ENCODE data around the gene INPP4A. TPM values are rescaled to one million over a fixed set of nuclear protein-coding genes. Genes with fewer than 3 reads are reported as not detected.

The INPP4A gene
- total RNA-seq, 2 experiments from 2014 or later: 33.1 to 34.8 TPM

DNA sequence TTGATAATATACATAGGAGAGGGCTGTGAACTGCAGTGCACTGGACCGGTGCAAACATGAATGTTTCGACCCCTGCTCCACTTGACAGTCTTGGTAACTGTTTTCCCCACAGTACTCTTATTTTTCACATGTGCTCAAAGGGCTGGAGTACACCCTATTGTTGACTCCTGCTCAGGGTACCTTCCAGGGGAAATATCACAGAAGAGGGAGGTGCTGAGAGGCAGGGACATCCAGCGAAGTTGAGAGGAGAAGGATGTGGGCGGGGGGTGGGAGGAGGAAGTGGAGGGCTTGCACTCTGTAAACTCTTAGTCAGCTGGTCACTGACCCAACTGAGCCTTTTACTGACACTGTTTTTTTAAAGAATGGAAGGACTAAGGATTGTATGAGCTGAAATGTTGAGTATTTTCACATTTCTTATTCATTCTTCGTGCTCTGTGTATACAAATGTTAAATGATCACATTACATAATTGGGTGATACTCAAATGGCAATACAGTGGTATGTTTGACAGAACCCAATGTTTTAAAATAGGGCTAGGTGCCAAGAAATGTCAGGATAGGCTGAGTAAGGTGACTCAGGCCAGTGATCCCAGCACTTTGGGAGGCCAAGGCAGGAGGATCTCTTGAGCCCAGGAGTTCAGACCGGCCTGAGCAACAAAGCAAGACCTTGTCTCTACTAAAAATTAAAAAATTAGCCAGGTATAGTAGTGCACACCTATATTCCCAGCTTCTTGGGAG is 10.0 kb downstream of the INPP4A start:
- H3K27ac Mint-ChIP-seq: peak overlapping the region; percentile 89
- peaks cover 98% of the 10 kb centered on the region for H3K4me1 Mint-ChIP-seq (ENCODE audit: low read depth)
- DNase-seq: peak; percentile 58
- peaks cover 2% of the 10 kb centered on the region for H3K9me3 Mint-ChIP-seq
- H3K4me3 Mint-ChIP-seq: peak overlapping the region; percentile 20
- no peaks in the 10 kb centered on the region for H3K27me3 Mint-ChIP-seq (ENCODE audit: low read depth)
- CTCF ChIA-PET: interaction anchor here (0.6 to 5.9 kb wide), 2 partner anchors 7 to 10 kb away, joined by 3 to 21 read pairs; no protein-coding TSS in a partner anchor
- intact Hi-C loops (cut with micrococcal nuclease): loop anchor here (1.0 to 10.0 kb wide), 6 partner anchors 8 to 792 kb away; partner anchors contain the start of genes ACTR1B, LIPT1 and TSGA10
- H3K36me3 Mint-ChIP-seq (ENCODE audit: low read depth): peaks cover 6% of the 10 kb centered on the region

DNA sequence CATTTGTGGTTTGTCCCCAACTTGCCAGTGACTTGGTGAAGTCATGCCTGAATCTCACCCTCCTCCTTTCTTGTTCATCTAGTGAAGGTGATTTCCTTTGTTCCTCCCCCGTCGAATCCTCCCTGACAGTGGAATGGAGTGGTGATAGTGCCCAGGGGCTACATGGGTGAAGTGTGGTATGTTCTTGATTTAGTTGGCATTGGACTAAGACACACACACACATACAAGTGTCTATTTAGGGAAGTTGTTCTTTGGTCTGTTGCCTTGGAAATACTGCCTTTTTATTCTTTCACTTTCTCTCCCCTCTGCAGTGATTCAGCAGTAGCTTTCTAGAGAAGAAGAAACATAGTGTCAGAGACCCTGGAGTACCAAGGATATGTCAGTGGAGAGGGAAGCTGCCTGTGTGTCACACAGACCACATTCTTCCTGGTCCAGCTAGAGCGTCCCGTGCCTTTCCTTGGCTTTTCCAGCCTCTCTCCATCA is 10.9 kb downstream of the INPP4A start:
- intact Hi-C loops (cut with micrococcal nuclease): loop anchor here (1.0 to 10.0 kb wide), 4 partner anchors 10 to 699 kb away; partner anchors contain the start of genes LIPT1 and TSGA10
- Mint-ChIP-seq H3K27me3 (ENCODE audit: low read depth) (no peaks in the 10 kb centered on the region), H3K27ac (peak overlapping the region; percentile 89), H3K4me3 (peak overlapping the region; percentile 59), H3K36me3 (ENCODE audit: low read depth) (peaks cover 6% of the 10 kb centered on the region), H3K9me3 (peaks cover 2% of the 10 kb centered on the region), H3K4me1 (ENCODE audit: low read depth) (peaks cover 98% of the 10 kb centered on the region)
- peak; percentile 66 for DNase-seq
- CTCF ChIA-PET: interaction anchor here (2.0 to 2.7 kb wide), 3 partner anchors 9 to 14 kb away, joined by 5 to 15 read pairs (median 10); no protein-coding TSS in a partner anchor

DNA sequence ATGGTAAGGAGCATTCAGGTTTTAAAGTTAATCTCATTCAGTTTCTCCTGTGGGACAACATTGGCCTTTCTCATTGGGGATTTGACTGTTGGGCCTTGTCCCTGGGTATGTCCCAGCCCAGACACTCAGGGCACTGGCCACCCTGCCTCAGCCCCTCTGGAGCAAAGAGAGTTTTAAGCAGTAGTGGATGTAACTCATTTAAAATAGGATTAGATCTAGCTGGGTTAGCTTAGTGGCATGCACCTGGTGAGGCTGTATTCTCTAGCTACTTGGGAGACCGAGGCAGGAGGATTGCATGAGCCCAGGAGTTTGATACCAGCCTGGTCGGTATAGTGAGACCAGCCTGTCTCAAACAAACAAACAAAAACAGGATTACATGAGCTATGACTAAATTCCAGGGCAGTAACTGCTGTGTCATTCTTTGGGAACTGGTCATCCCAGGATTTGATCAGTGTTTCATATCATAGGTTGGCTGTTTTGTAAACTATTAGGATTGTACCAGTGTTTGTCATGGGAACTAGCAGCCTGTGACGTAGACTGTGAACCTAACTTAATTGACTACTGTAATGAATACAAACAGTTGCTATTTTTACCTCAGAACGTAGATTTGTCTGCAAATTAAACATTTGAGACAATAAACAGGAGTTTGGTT is 12.5 kb downstream of the INPP4A start:
- Mint-ChIP-seq H3K9me3 (peaks cover 2% of the 10 kb centered on the region), H3K36me3 (ENCODE audit: low read depth) (peaks cover 6% of the 10 kb centered on the region), H3K27ac (peak overlapping the region; percentile 65), H3K27me3 (ENCODE audit: low read depth) (no peaks in the 10 kb centered on the region), H3K4me1 (ENCODE audit: low read depth) (peaks cover 96% of the 10 kb centered on the region), H3K4me3 (no peak overlapping the region)
- no peak for DNase-seq
- CTCF ChIA-PET: interaction anchor here (1.2 to 2.7 kb wide), 5 partner anchors 8 to 30 kb away, joined by 5 to 15 read pairs (median 6); no protein-coding TSS in a partner anchor
- intact Hi-C loops (cut with micrococcal nuclease): loop anchor here (5.0 to 10.0 kb wide), 3 partner anchors 200 to 698 kb away; partner anchors contain the start of genes LIPT1 and TSGA10

DNA sequence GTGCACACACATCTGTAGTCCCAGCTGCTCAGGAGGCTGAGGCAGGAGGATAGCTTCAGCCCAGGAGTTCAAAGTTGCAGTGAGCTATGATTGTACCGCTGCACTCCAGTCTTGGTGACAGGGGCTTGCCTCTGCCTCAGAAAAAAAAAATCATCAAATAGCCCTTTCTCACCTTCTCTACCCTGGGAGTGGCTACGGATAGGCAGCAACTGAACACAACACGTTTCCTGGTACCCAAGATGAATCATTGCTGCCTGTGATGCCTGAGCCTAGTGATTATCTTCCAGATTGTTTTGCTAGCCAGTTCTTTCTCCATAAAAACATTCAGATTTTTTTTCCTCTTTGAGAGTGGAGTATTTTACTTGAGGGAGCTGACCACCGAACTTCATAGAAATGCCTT is 13.5 kb downstream of the INPP4A start:
- CTCF ChIA-PET: interaction anchor here (0.8 to 2.7 kb wide), 6 partner anchors 7 to 29 kb away, joined by 4 to 15 read pairs (median 8); no protein-coding TSS in a partner anchor
- peak; percentile 73 for DNase-seq

DNA sequence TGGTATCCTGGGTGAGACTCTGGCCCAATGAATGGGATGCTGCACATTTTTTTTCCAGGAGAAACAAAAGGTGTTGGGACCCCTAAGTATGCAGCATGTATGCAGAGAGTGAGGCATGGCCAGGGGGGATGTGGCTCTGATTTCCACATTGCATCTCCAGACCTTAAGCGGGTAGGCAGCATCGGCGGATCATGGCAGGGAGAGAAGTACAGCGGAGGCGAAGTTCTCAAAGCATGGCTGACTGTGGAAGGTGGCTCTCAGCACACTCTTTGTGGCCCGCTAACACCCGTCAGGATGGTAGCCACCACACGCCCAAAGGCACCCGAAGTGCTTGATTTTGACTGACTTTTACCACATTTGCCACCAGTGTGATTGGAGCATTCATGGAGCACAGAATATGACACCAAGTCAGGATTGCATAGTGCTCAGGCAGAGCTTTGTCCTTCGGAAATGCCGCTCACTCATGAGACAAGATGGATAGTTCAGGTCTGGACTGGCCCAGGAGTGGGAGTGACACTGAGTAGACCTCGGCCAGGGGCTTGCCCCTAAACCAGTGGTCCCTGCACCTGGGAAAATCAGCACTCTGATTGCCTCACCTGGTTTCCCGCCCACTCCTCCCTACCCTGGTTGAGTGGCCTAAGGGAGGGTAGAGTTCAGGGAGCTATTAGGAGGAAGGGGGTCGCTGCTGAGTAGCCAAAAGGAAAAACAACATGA is 14.2 kb downstream of the INPP4A start:
- Mint-ChIP-seq H3K4me1 (ENCODE audit: low read depth) (peaks cover 91% of the 10 kb centered on the region), H3K9me3 (no peaks in the 10 kb centered on the region), H3K36me3 (ENCODE audit: low read depth) (peaks cover 6% of the 10 kb centered on the region), H3K27me3 (ENCODE audit: low read depth) (no peaks in the 10 kb centered on the region), H3K27ac (peak overlapping the region; percentile 94), H3K4me3 (no peak overlapping the region)
- no peak for DNase-seq
- CTCF ChIA-PET: interaction anchor here (0.8 to 1.9 kb wide), 4 partner anchors 10 to 30 kb away, joined by 3 to 12 read pairs (median 4); no protein-coding TSS in a partner anchor
- intact Hi-C loops (cut with micrococcal nuclease): loop anchor here (2.0 to 10.0 kb wide), 4 partner anchors 14 to 696 kb away; partner anchors contain the start of genes INPP4A, LIPT1 and TSGA10

More for the DNA sequence above, 13.5 kb downstream of the INPP4A start:
- intact Hi-C loops (cut with micrococcal nuclease): loop anchor here (2.0 to 10.0 kb wide), 4 partner anchors 13 to 697 kb away; partner anchors contain the start of genes INPP4A, LIPT1 and TSGA10
- Mint-ChIP-seq H3K36me3 (ENCODE audit: low read depth) (peaks cover 6% of the 10 kb centered on the region), H3K9me3 (peaks cover 2% of the 10 kb centered on the region), H3K4me3 (no peak overlapping the region), H3K27ac (peak overlapping the region; percentile 81), H3K27me3 (ENCODE audit: low read depth) (no peaks in the 10 kb centered on the region), H3K4me1 (ENCODE audit: low read depth) (peaks cover 91% of the 10 kb centered on the region)

DNA sequence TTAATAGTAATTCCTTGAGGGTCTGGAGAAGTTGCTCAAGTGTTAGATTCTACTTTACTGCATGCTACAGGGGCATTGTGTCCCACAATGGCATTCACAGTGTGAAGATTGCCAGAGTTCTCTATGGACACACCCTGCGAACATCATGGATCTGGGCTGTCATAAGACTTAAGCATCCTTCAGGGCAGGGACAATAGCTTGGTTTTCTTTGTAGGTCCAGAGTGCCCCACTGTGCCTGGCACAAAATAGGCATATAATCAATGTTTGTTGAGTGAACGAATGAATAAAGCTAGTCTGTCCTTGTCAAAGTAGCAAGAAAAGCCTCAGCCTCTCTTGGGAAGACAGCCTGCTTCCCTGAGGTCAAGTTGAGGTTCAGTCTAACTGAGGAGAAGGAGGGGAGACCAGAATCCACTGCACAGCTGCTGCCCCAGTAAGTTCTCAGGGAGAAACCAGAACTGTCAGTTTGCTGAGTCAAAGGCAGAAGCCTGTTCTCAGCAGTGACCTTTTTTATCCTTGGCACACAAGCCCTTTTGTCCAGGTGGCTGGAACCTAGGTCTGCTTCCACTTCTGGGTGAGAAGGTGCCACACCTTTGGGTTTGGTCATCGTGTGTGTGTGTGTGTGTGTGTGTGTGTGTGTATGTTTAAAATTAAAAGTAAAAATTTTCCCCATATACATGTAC is 15.0 kb downstream of the INPP4A start:
- intact Hi-C loops (cut with micrococcal nuclease): loop anchor here (1.0 to 10.0 kb wide), 7 partner anchors 15 to 695 kb away; partner anchors contain the start of genes INPP4A, LIPT1, TMEM131 and TSGA10
- Mint-ChIP-seq H3K27me3 (ENCODE audit: low read depth) (no peaks in the 10 kb centered on the region), H3K9me3 (no peaks in the 10 kb centered on the region), H3K4me1 (ENCODE audit: low read depth) (peaks cover 91% of the 10 kb centered on the region), H3K27ac (peak overlapping the region; percentile 94), H3K36me3 (ENCODE audit: low read depth) (peaks cover 6% of the 10 kb centered on the region), H3K4me3 (no peak overlapping the region)
- CTCF ChIA-PET: interaction anchor here (1.1 to 1.9 kb wide), 3 partner anchors 9 to 29 kb away, joined by 3 to 12 read pairs (median 3); no protein-coding TSS in a partner anchor
- peak; percentile 46 for DNase-seq

DNA sequence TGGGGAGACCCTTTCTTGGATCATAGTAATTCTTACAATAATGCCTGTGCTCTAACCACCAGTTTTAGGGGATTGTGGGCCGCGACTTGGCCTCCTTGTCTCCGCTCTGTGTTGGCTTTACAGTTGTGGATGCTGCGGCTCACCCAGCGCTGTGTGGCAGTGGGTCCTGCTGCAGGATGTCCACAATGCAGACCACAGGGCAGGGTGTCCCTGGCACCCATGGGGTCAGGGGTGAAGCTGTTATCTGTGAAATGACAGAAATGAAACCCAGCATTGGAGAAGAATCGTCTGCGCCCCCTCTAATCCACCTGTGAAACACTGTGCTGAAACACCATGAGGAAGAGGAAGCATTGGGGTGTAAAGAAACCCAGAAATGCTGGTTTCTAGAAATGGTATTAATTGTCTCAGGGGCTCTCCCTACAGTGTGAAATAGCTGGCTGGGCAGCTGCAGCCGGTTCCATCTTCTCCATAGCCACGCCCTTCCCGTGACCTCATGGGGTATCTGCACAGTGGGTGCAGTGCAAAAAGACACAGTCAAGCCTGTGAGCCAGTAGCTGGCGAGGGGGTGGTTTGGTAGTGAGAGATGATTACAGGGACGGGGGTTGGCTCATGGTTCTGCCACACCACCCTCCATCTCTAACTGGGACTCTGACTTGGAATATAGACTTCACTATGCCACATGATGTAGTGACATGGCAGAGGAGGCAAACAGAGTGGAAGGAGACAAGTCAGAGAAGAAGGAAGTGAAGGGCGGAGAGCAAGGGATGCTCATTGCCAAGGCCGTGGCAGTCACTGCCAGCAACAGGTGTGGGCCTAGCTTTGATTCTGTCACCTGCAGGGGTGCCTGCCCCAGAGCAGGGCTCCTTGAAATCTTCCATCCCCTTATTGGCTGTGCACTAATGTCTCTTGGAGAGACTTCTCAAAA is 16.2 kb downstream of the INPP4A start:
- H3K4me3 Mint-ChIP-seq: peak overlapping the region; percentile 40

DNA sequence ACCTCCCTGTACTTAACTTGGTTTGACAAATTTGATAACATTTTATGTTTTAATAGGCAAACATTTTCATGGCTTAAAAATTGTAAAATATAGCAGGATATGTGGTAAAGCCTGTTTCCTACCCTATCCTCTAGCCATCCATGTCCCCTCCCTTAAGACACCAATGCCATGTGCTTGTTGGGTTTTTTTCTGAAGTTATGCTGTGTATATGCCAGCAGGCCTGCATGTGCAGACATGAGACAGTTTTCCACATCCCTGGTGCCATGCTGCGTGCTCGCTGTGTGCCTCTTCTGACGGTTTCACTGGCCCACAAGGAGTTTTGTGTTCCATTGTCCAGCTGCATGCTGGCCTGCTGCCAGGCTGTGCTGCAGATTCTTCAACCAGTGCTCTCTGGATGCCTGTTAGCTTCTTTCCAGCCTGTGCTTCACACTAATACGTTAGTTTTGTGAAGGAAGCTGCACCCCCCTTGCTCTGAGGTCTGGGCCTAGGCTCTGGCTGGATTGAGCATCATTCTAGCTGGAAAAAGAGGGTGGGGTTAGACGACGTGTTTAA is 16.9 kb downstream of the INPP4A start:
- CTCF ChIA-PET: no interaction called here
- no peaks in the 10 kb centered on the region for H3K27me3 Mint-ChIP-seq (ENCODE audit: low read depth)
- DNase-seq: peak; percentile 4
- peak overlapping the region; percentile 94 for H3K27ac Mint-ChIP-seq
- peaks cover 5% of the 10 kb centered on the region for H3K36me3 Mint-ChIP-seq (ENCODE audit: low read depth)
- H3K4me1 Mint-ChIP-seq (ENCODE audit: low read depth): peaks cover 91% of the 10 kb centered on the region
- H3K4me3 Mint-ChIP-seq: no peak overlapping the region
- intact Hi-C loops (cut with micrococcal nuclease): loop anchor here (1.0 to 5.0 kb wide), 3 partner anchors 13 to 464 kb away; partner anchors contain the start of gene TMEM131
- H3K9me3 Mint-ChIP-seq: no peaks in the 10 kb centered on the region

More for the DNA sequence above, 16.2 kb downstream of the INPP4A start:
- Mint-ChIP-seq H3K27me3 (ENCODE audit: low read depth) (no peaks in the 10 kb centered on the region), H3K27ac (peak overlapping the region; percentile 94), H3K4me1 (ENCODE audit: low read depth) (peaks cover 91% of the 10 kb centered on the region), H3K36me3 (ENCODE audit: low read depth) (peaks cover 5% of the 10 kb centered on the region), H3K9me3 (no peaks in the 10 kb centered on the region)
- DNase-seq: peak; percentile 91
- CTCF ChIA-PET: no interaction called here
- intact Hi-C loops (cut with micrococcal nuclease): loop anchor here (1.0 to 5.0 kb wide), 4 partner anchors 14 to 464 kb away; partner anchors contain the start of gene TMEM131

DNA sequence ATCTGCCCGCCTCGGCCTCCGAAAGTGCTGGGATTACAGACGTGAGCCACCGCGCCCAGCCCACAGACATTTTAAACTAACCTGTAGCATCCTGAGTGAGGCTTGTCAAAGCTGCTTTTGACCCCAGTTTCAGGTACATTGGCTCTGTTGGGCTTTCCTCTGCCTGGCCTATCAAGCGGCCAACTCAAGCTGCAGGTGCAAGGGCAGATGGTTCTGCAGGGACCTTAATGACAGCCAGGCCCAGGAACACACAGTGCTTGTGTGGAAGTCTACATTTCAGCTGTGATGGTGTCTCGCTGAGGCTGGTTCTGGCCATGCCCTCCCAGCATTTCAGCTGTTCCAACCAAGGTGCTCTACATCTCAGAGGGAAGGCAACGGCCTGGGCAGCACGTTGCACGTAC is 18.4 kb downstream of the INPP4A start:
- Mint-ChIP-seq H3K4me3 (no peak overlapping the region), H3K27me3 (ENCODE audit: low read depth) (no peaks in the 10 kb centered on the region), H3K27ac (peak overlapping the region; percentile 95), H3K4me1 (ENCODE audit: low read depth) (peaks cover 92% of the 10 kb centered on the region), H3K9me3 (no peaks in the 10 kb centered on the region), H3K36me3 (ENCODE audit: low read depth) (peaks cover 4% of the 10 kb centered on the region)
- CTCF ChIA-PET: interaction anchor here (1.1 to 2.6 kb wide), 2 partner anchors 11 to 17 kb away, joined by 3 to 21 read pairs; no protein-coding TSS in a partner anchor
- intact Hi-C loops (cut with micrococcal nuclease): loop anchor here (5.0 kb wide), 1 partner anchor 466 kb away; the partner anchor contains the start of gene TMEM131
- DNase-seq: no peak

DNA sequence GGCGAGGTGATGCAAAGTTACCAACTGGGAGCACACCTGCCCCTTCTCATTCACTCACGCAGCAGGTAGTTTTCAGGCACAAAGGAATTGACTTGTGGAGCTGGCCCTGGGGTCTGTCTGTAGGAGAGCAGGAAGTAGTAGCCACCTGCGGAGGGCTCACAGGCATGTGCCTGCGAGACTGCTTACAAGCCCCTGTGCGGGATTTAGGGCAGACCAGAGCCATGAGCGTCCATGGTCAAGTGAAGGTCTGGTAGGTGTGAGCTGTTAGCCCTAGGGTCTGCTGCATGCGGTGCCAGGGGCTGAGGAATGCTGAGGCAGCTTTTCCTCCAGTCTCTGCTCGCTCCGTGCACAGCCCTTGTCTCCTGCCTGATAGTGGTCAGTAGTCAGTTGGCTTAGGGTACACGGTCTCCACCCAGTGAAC is 18.9 kb downstream of the INPP4A start:
- no peaks in the 10 kb centered on the region for H3K27me3 Mint-ChIP-seq (ENCODE audit: low read depth)
- H3K27ac Mint-ChIP-seq: peak overlapping the region; percentile 95
- CTCF ChIA-PET: interaction anchor here (0.7 to 3.1 kb wide), 7 partner anchors 11 to 602 kb away, joined by 3 to 21 read pairs (median 4); no protein-coding TSS in a partner anchor
- intact Hi-C loops (cut with micrococcal nuclease): loop anchor here (5.0 kb wide), 1 partner anchor 466 kb away; the partner anchor contains the start of gene TMEM131
- peaks cover 92% of the 10 kb centered on the region for H3K4me1 Mint-ChIP-seq (ENCODE audit: low read depth)
- no peaks in the 10 kb centered on the region for H3K9me3 Mint-ChIP-seq
- peaks cover 3% of the 10 kb centered on the region for H3K36me3 Mint-ChIP-seq (ENCODE audit: low read depth)
- H3K4me3 Mint-ChIP-seq: peak overlapping the region; percentile 66
- DNase-seq: peak; percentile 8
